Gastroesophageal sphincter (tissue), 4 donors: ENCODE data around the gene MAPK6. TPM values are rescaled to one million over a fixed set of nuclear protein-coding genes. Genes with fewer than 3 reads are reported as not detected.

Experiments
- ATAC-seq: fragments of 150-250 bp; one replicate; pipeline ENCODE4 v1.9.1; 2016; ENCODE audit warnings: mild to moderate bottlenecking, moderate library complexity
- H3K27ac ChIP-seq, 4 donors: fragments of 200-600 bp; sonication (generic) in 3 of 4; 1 replicate in 3 of 4; 2 replicates in 1 of 4; pipeline ENCODE4 v1.5.1; 2016 to 2019
- H3K27me3 ChIP-seq: fragments of 200-600 bp; sonication (generic); one replicate; pipeline ENCODE4 v1.5.1; 2019
- H3K36me3 ChIP-seq, 2 donors: fragments of 200-600 bp; sonication (generic); one replicate each; pipeline ENCODE4 v1.5.1; 2019; ENCODE audit warnings: control low read depth in 1 of 2
- H3K4me1 ChIP-seq, 3 donors: fragments of 200-600 bp; sonication (generic); 1 replicate in 2 of 3; 2 replicates in 1 of 3; pipeline ENCODE4 v1.5.1; 2016 to 2019; ENCODE audit warnings: control low read depth in 2 of 3
- H3K4me3 ChIP-seq, 2 donors: fragments of 200-600 bp; sonication (generic); one replicate each; pipeline ENCODE4 v1.5.1; 2019; ENCODE audit warnings: mild to moderate bottlenecking in 1 of 2, moderate library complexity in 1 of 2
- H3K9me3 ChIP-seq, 3 donors: fragments of 200-600 bp; sonication (generic); one replicate each; pipeline ENCODE4 v1.5.1; 2017 to 2019; ENCODE audit warnings: control low read depth in 2 of 3
- CTCF ChIP-seq, 4 experiments: fragments of 200-600 bp in 2 of 4; fragments of 450-650 bp in 2 of 4; sonication (generic) in 1 of 4; IDR thresholded peaks; one replicate each; pipeline ENCODE4 v1.5.1; 2017 to 2019; ENCODE audit warnings: antibody characterized with exemption in 4 of 4, mild to moderate bottlenecking in 2 of 4, moderate library complexity in 2 of 4
- EP300 ChIP-seq: sonication (generic); formaldehyde crosslinking; IDR thresholded peaks from one replicate; pipeline ENCODE4 v1.6.1; 2017; ENCODE audit warnings: antibody characterized with exemption, mild to moderate bottlenecking
- POLR2A ChIP-seq, 2 donors: fragments of 450-650 bp; IDR thresholded peaks; one replicate each; pipeline ENCODE4 v1.6.1; 2017; ENCODE audit warnings: antibody characterized with exemption in 2 of 2, mild to moderate bottlenecking in 2 of 2, moderate library complexity in 1 of 2
- POLR2AphosphoS5 ChIP-seq: sonication (generic); formaldehyde crosslinking; IDR thresholded peaks from one replicate; pipeline ENCODE4 v1.6.1; 2017; ENCODE audit warnings: antibody characterized with exemption
- WGBS, 2 donors: methylation state at CpG; one replicate each; pipeline ENCODE4 v1.1.5; 2018; ENCODE audit warnings: low coverage in 1 of 2; 5-methylcytosine and 5-hydroxymethylcytosine counted together
- total RNA-seq, 4 donors: library from RNA; depleted of rRNA; stranded (reverse); fragments of >200 nt; gene quantifications; one replicate each; pipeline ENCODE4 v1.1.0, GENCODE V29; 2016

Gene MAPK6
- total RNA-seq, 4 donors from 2014 or later = 17.5 to 22.5 (median 20.7) TPM

DNA sequence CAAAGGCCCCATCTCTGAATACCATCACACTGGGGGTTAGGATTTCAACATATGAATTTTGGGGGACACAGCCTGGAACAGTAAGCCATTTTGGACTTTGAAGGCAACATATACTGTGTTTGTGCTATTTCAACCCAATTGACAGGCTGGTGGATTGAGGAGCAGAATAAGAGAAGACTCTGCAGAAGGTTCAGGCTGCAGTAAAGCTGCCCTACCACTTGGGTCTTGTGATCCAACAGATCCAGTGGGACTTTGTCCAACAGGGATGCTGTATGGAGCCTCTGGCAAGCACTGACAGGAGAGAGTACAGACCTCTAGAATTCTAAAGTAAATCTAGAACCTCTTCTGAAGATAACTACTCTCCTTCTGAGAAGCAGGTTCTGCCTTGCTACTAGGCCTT, 94.7 kb downstream of the MAPK6 start:
- no peak overlapping the region for H3K4me3 ChIP-seq
- H3K27me3 ChIP-seq = peaks cover 54% of the 10 kb centered on the region
- ATAC-seq = no peak
- H3K9me3 ChIP-seq = no peaks in the 10 kb centered on the region
- H3K27ac ChIP-seq = no peak overlapping the region
- no peaks in the 10 kb centered on the region for H3K36me3 ChIP-seq
- TF ChIP-seq POLR2AphosphoS5 = no peak
- TF ChIP-seq CTCF (IDR thresholded peaks at IDR 0.05) = no peak
- H3K4me1 ChIP-seq = peaks cover 0 to 11% (median 10%) of the 10 kb centered on the region in 3 donors

- no peaks in the 10 kb centered on the region for H3K9me3 ChIP-seq
- H3K27me3 ChIP-seq = peaks cover 51% of the 10 kb centered on the region
- no peaks in the 10 kb centered on the region for H3K36me3 ChIP-seq
- H3K27ac ChIP-seq = no peak overlapping the region
- no peak for TF ChIP-seq CTCF (IDR thresholded peaks at IDR 0.05)
- TF ChIP-seq POLR2A (IDR thresholded peaks at IDR 0.05) = no peak
- TF ChIP-seq POLR2AphosphoS5 = no peak
- no peak for TF ChIP-seq EP300
- 55 to 73% methylated on average over 4 to 5 of the region's 5 CpGs for WGBS, 2 donors
- H3K4me3 ChIP-seq = no peak overlapping the region
- peaks cover 0 to 11% (median 10%) of the 10 kb centered on the region in 3 donors for H3K4me1 ChIP-seq
- no peak for ATAC-seq
Measured at GRCh38 chr15:52114261-52115055, 95.4 kb downstream of the MAPK6 start.

GRCh38 chr15:52115598-52116427, 96.8 kb downstream of the MAPK6 start:
- no peak overlapping the region for H3K27ac ChIP-seq
- H3K9me3 ChIP-seq = no peaks in the 10 kb centered on the region
- H3K36me3 ChIP-seq = no peaks in the 10 kb centered on the region
- TF ChIP-seq CTCF (IDR thresholded peaks at IDR 0.05) (no peak), POLR2AphosphoS5 (no peak), EP300 (no peak), POLR2A (IDR thresholded peaks at IDR 0.05) (no peak)
- no peak overlapping the region for H3K4me3 ChIP-seq
- no peak for ATAC-seq
- peaks cover 38% of the 10 kb centered on the region for H3K27me3 ChIP-seq
- WGBS, 2 donors = 66 to 68% methylated on average over 8 to 9 of the region's 9 CpGs
- H3K4me1 ChIP-seq = peaks cover 0 to 11% (median 10%) of the 10 kb centered on the region in 3 donors

Other genes with a start within 250 kb of the MAPK6 start
- gene TMOD3, start 189.6 kb upstream of the MAPK6 start, total RNA-seq = 10 to 100 TPM; 15.9 to 38.8 (median 21.4) TPM
- 10 to 100 TPM; 11.7 to 15.7 (median 13.2) TPM for gene LEO1, start 47.4 kb upstream of the MAPK6 start, total RNA-seq
- gene BCL2L10, start 93.6 kb downstream of the MAPK6 start, total RNA-seq = under 1 TPM in 1 of 4 donors, not detected in 3; 0.54 TPM
- 10 to 100 TPM; 37.8 to 57.3 (median 47.9) TPM for gene GNB5, start 172.2 kb downstream of the MAPK6 start, total RNA-seq